HUES48 (cell line): ENCODE results near the gene ARSI.
"Not testable (repeated sequence)": the region's sequence is repeated elsewhere in the genome, so short reads cannot be mapped to it uniquely, and the experiment has no call there.

Source experiments
- H3K27ac ChIP-seq: one replicate; pipeline ENCODE4 v1.7.0; 2013; ENCODE audit warnings: low read depth, low read length, inconsistent platforms
- H3K27me3 ChIP-seq: 2 replicates; pipeline ENCODE4 v1.6.1; 2013; ENCODE audit warnings: mild to moderate bottlenecking, low read length; ENCODE audit not compliant: control insufficient read depth, insufficient read depth
- H3K36me3 ChIP-seq: 2 replicates; pipeline ENCODE4 v1.6.1; 2013; ENCODE audit warnings: low read length; ENCODE audit not compliant: control insufficient read depth, insufficient read depth
- H3K4me1 ChIP-seq: 2 replicates; pipeline ENCODE4 v1.6.1; 2013; ENCODE audit warnings: mild to moderate bottlenecking, low read length; ENCODE audit not compliant: control insufficient read depth, insufficient read depth
- H3K4me3 ChIP-seq: 2 replicates; pipeline ENCODE4 v1.5.1; 2013; ENCODE audit warnings: mild to moderate bottlenecking, low read depth, low read length
- H3K9ac ChIP-seq: 2 replicates; pipeline ENCODE4 v1.6.1; 2013; ENCODE audit warnings: mild to moderate bottlenecking, low read depth, low read length, moderate library complexity
- H3K9me3 ChIP-seq: 2 replicates; pipeline ENCODE4 v1.6.1; 2013; ENCODE audit warnings: low read length; ENCODE audit not compliant: control insufficient read depth, insufficient read depth

Gene ARSI

DNA sequence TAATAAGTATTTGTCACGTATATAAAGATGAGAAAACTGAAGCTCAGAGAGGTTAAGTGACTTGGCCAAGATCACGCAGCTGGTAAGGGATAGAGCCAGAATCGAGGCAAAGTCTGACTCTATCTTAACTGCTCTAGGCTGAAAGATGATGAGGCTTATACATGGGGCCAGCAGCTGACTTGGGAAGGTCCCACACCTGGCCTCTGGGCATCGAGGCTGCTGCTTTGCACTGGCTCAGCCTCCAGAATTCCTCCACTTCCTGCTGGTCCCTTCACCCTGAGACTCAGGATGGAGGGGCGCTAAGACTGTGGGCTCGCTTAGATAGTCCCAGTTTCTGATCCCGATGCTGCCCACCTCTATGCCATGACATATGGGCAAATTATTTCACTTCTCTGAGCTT is 48.3 kb downstream of the ARSI start:
- no peaks in the 10 kb centered on the region for H3K36me3 ChIP-seq
- H3K4me1 ChIP-seq: no peaks in the 10 kb centered on the region
- no peaks in the 10 kb centered on the region for H3K27me3 ChIP-seq
- no peak overlapping the region for H3K4me3 ChIP-seq
- no peaks in the 10 kb centered on the region for H3K9me3 ChIP-seq
- no peak overlapping the region for H3K27ac ChIP-seq
- H3K9ac ChIP-seq: no peak overlapping the region

DNA sequence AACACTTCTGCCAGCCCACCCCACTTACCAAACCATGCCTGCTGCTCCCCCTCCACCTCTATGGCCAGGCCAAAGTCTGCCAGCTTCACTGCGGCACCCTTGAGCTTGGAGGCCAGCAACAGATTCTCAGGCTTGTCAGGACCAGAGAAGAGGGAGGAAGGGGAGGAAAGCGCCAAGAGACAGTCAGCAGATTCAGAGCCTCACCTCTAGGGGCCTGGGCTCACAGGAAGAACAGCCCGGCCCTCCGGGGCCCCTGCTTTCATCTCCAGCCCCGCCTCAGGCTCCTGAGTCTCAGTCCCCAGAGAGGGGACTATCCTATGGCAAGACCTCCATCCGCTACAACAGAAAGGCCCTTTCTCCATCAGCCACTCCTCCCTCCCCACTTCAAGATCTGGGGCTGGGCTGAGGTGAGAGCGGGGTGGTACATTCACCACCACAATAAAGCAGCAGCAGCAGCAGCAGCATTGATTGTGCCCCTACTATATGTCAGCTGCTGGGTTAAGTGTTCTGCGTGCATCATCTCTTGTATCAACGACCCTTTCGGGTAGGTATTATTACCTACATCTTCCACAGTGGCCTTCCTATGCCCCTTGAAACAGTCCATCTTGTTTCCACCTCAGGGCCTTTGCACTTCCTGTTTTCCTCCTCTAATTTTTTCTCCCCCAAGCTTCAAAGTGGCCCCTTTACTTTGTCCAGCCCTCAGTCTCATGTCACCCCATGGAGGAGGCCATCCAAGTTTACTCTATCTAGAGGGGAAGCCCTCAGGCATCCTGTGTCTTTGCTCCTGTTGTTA is 49.1 kb downstream of the ARSI start:
- H3K4me3 ChIP-seq: no peak overlapping the region
- no peaks in the 10 kb centered on the region for H3K4me1 ChIP-seq
- H3K27me3 ChIP-seq: no peaks in the 10 kb centered on the region
- H3K9me3 ChIP-seq: no peaks in the 10 kb centered on the region
- H3K36me3 ChIP-seq: no peaks in the 10 kb centered on the region
- no peak overlapping the region for H3K27ac ChIP-seq
- H3K9ac ChIP-seq: no peak overlapping the region

DNA sequence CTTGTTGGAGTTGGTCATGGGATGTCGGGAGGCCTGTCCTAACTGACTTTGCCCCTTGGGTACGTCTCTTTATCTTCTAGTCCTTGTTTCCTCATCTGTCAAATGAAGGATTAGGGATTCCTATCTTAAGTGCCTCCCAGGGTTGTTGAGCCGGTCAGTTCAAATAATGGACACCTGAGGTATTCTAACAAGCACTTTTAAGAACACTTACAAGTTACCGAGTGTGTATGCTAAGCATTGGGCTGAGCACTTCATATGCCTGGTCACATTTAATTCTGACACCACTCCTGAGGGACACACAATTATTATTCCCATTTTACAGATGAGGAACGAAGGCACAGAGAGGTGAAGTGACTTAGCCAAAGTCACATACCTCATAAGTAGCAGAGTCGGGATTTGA is 50.2 kb downstream of the ARSI start:
- no peaks in the 10 kb centered on the region for H3K9me3 ChIP-seq
- no peaks in the 10 kb centered on the region for H3K36me3 ChIP-seq
- no peak overlapping the region for H3K27ac ChIP-seq
- no peaks in the 10 kb centered on the region for H3K4me1 ChIP-seq
- H3K9ac ChIP-seq: no peak overlapping the region
- H3K27me3 ChIP-seq: no peaks in the 10 kb centered on the region
- H3K4me3 ChIP-seq: no peak overlapping the region

DNA sequence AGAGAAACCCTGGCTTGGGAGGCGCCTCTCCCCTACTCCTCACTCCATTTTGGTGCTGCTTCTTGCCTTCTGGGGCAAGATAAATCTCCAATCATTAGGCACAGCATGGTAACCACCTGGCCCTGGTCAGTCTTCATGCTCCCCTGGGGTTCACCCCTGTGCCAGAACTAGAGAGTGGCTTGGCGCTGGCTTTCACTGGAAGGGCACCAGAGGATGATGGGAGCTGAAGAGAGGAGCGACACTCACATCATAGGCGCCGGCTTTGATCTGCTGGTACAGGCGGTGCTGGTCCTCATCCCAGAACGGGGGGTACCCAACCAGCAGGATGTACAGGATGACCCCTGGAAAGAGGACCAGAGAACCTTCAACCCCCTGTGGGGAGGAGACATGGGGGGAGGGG is 51.2 kb downstream of the ARSI start:
- no peaks in the 10 kb centered on the region for H3K4me1 ChIP-seq
- no peak overlapping the region for H3K4me3 ChIP-seq
- no peaks in the 10 kb centered on the region for H3K36me3 ChIP-seq
- no peak overlapping the region for H3K27ac ChIP-seq
- no peaks in the 10 kb centered on the region for H3K27me3 ChIP-seq
- H3K9ac ChIP-seq: no peak overlapping the region
- no peaks in the 10 kb centered on the region for H3K9me3 ChIP-seq

DNA sequence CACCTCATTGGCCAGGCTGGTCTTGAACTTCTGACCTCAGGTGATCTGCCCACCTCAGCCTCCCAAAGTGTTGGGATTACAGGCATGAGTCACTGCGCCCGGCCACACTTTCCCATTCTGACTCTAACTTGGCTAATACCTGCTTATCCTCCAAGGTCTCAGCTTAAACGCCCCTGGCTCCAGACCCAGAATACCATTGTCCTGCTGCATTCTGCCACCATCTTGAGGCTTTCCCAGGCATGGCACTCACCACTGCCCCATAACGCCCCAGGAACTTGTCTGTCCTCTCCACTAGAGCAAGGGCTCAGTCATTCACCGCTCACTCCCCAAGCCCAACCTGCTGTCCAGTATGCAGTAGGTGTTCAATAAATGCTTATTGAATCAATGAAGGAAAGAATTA is 53.0 kb downstream of the ARSI start:
- Histone ChIP-seq H3K9ac (no peak overlapping the region), H3K4me1 (no peaks in the 10 kb centered on the region), H3K27ac (no peak overlapping the region), H3K36me3 (no peaks in the 10 kb centered on the region), H3K9me3 (no peaks in the 10 kb centered on the region), H3K27me3 (no peaks in the 10 kb centered on the region), H3K4me3 (no peak overlapping the region)

- no peaks in the 10 kb centered on the region for H3K9me3 ChIP-seq
- H3K36me3 ChIP-seq: no peaks in the 10 kb centered on the region
- H3K27me3 ChIP-seq: no peaks in the 10 kb centered on the region
- H3K4me3 ChIP-seq: no peak overlapping the region
- no peak overlapping the region for H3K9ac ChIP-seq
- H3K4me1 ChIP-seq: no peaks in the 10 kb centered on the region
- no peak overlapping the region for H3K27ac ChIP-seq
Observed at GRCh38 chr5:150248946-150249345, 53.8 kb downstream of the ARSI start.

DNA sequence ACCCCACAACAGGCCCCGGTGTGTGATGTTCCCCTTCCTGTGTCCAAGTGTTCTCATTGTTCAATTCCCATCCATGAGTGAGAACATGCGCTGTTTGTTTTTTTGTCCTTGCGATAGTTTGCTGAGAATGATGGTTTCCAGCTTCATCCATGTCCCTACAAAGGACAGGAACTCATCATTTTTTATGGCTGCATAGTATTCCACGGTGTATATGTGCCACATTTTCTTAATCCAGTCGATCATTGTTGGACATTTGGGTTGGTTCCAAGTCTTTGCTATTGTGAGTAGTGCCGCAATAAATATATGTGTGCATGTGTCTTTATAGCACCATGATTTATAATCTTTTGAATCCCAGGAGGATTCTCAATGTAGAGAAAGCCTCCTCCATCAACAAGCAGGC is 54.2 kb downstream of the ARSI start:
- H3K36me3 ChIP-seq, H3K4me3 ChIP-seq, H3K27ac ChIP-seq, H3K9me3 ChIP-seq, H3K4me1 ChIP-seq, H3K9ac ChIP-seq, H3K27me3 ChIP-seq: not testable (repeated sequence)

- Histone ChIP-seq H3K36me3 (no peaks in the 10 kb centered on the region), H3K4me1 (no peaks in the 10 kb centered on the region), H3K27me3 (no peaks in the 10 kb centered on the region)
Observed at GRCh38 chr5:150247726-150248125, 55.0 kb downstream of the ARSI start.

DNA sequence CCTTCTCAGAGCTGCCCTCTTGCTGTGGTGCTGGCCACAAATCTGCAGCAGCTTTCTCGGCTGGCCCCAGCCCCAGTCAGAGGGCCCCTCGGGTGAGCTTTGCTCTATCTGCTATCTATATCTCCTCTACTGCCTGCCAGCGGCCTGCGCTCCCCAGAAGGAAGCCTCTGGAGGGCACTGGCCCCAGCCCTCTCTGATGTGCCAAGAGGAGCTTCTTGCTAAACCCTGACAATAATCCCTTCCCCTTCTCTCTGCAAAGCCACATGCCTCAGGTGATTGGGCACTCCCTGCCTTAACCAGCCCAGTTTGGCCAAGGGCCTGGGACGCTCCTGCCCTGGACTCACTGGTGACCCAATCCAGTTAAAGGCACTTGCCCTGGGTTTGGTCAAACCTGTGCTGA is 55.9 kb downstream of the ARSI start:
- H3K9ac ChIP-seq: no peak overlapping the region
- no peaks in the 10 kb centered on the region for H3K36me3 ChIP-seq
- no peak overlapping the region for H3K4me3 ChIP-seq

More at GRCh38 chr5:150247726-150248125, 55.0 kb downstream of the ARSI start:
- no peak overlapping the region for H3K27ac ChIP-seq
- no peak overlapping the region for H3K9ac ChIP-seq
- H3K9me3 ChIP-seq: no peaks in the 10 kb centered on the region
- no peak overlapping the region for H3K4me3 ChIP-seq

GRCh38 chr5:150246429-150246828 is 56.3 kb downstream of the ARSI start:
- Histone ChIP-seq H3K27me3 (no peaks in the 10 kb centered on the region), H3K9ac (no peak overlapping the region), H3K27ac (no peak overlapping the region), H3K4me1 (no peaks in the 10 kb centered on the region), H3K9me3 (no peaks in the 10 kb centered on the region), H3K4me3 (no peak overlapping the region), H3K36me3 (no peaks in the 10 kb centered on the region)

More for the DNA sequence above, 55.9 kb downstream of the ARSI start:
- no peaks in the 10 kb centered on the region for H3K27me3 ChIP-seq
- no peaks in the 10 kb centered on the region for H3K4me1 ChIP-seq
- no peak overlapping the region for H3K27ac ChIP-seq
- H3K9me3 ChIP-seq: no peaks in the 10 kb centered on the region
